ENCODE measurements around the gene SREBF1. TPM values are rescaled to one million over a fixed set of nuclear protein-coding genes. Genes with fewer than 3 reads are reported as not detected.

Gene SREBF1
- total RNA-seq, 1 experiment from 2014 or later: 65.4 TPM

DNA sequence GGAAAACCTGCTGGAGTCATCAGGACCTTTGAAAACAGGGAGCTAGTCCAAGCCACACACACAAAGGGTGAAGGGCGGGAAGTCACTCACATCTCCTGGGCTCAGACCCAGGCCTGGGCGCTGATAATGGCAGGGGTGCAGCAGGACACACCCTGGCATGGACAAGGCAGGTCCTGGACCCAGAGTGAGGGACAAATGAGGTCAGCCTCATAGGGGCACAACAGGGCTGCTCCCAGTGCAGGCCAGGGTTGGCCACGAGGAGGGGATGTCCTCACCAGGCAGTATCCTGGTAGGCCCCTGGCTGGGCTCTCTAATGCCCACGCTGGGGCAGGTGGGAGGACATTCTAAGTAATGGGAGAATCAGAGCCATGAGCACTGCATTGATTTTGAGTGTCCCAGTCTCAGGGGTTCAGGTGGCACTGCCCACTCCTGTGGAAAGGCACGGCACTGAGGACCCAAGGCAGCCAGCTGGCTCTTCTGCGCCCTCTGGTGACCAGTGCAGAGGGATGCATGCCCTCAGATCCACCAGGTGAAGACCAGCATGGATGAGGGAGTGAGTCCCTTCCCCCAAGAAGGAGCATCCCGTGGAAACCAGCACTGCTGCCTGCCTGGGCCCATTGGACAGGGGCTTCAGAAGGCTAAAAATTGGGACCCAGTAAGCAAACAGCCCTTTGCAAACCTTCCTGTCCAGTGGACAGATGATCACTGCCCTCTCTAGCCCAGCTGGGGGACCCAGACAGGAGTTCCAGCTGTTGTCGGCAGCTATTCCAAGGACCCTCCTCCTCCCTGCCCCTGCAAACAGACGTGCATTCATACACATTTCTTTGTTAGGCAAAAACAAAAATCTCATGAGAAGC, 23.4 kb upstream of the SREBF1 start:
- peak; percentile 48 for DNase-seq (ENCODE audit: low read depth)

DNA sequence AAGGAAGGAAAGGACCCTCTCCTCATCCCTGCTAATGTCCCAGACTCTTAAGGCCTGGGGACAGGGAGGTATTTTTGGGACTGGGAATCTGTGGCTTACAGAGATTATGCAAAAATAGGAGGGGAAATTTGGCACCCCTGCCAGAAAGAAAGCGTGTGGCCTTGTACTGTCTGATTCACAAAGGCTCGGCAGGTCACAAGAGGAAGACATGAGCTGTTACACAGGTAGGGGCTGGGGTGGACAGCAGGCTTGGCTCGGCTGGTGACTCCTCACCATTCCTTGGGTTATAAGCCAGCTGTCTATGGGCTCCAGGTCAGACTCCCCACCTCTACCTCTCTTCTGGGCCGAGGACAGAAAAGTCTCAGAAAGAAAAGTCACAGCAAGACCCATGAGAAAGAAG, 20.7 kb upstream of the SREBF1 start:
- DNase-seq (ENCODE audit: low read depth): no peak

DNA sequence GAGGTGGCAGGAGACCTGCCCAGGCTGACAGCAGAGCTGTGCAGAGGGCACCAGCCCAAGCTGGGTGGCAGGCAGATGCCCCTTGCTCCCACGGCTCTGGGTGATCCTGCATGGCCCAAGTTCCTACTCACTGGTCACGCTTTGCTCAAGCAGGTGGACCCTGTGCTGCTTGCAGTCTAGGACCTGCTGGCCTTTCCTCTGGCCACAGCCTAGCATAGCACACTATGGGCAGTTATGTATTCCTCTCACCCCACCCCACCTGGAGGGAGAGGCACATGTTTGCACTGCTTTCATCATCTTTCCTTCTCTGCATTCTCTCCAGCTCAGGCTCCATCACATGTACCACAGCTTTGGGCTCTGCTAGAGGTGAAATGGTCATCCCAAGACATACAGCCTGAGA, 19.6 kb upstream of the SREBF1 start:
- no peak for DNase-seq (ENCODE audit: low read depth)

GRCh38 chr17:17855976-17856375, 19.2 kb upstream of the SREBF1 start:
- DNase-seq (ENCODE audit: low read depth): no peak

DNA sequence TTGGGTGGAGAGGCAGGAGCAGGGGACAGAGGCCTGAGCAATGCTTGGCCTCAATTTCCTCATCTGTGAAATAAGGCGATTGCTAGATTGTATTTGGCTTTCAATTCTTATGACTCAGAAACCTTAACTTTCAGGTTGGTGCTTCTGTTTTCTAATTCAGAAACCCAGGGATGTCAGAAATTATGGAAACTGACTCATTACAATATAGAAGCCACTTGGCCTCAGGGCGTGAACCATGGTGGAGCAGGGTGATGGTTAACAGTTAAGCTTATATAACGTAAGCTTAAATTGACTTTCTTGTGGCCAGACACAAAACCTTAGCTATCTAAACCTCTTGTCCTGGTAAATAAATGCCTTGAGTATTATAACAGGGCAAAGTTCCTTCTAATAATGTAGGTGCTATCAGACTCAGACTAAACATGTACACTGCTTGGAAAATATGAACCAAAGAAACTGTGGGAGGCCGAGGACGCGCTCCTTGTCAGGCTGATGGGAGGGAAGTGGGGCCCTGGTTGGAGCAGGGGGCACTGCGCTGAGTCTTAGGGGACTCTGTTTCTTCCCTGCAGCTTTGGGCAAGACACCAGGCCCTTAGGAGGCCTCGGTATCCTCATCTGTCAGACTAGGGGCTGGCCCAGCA, 17.1 kb upstream of the SREBF1 start:
- DNase-seq (ENCODE audit: low read depth): no peak

GRCh38 chr17:17852930-17853329, 16.1 kb upstream of the SREBF1 start:
- DNase-seq (ENCODE audit: low read depth): no peak

- DNase-seq (ENCODE audit: low read depth): no peak
Observed at GRCh38 chr17:17851103-17852002, 14.6 kb upstream of the SREBF1 start.

- peak; percentile 59 for DNase-seq (ENCODE audit: low read depth)
Observed at GRCh38 chr17:17849845-17850373, 13.1 kb upstream of the SREBF1 start.

GRCh38 chr17:17849147-17849820, 12.5 kb upstream of the SREBF1 start:
- no peak for DNase-seq (ENCODE audit: low read depth)

- DNase-seq (ENCODE audit: low read depth): no peak
Observed at GRCh38 chr17:17848311-17849082, 11.7 kb upstream of the SREBF1 start.

DNA sequence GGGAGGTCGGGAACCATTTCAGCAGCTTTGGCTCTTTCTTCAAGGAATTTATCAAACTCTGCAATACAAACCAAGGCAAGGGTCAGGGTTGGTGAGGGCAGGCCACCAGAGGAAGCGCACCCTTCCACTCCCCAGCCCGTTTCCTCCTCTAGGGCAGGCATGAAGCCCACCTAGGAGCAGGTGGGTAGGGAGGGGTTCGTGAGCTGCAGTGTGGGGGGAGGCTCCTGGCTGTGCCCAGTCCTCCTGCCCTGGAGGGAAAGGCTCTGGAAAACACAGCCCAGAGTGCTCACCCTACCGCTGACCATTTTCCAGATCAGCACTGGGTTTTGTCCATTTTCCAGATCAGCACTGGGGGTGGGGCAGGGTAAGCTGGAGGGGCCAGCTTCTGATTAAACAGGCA, 10.9 kb upstream of the SREBF1 start:
- DNase-seq (ENCODE audit: low read depth): no peak

DNA sequence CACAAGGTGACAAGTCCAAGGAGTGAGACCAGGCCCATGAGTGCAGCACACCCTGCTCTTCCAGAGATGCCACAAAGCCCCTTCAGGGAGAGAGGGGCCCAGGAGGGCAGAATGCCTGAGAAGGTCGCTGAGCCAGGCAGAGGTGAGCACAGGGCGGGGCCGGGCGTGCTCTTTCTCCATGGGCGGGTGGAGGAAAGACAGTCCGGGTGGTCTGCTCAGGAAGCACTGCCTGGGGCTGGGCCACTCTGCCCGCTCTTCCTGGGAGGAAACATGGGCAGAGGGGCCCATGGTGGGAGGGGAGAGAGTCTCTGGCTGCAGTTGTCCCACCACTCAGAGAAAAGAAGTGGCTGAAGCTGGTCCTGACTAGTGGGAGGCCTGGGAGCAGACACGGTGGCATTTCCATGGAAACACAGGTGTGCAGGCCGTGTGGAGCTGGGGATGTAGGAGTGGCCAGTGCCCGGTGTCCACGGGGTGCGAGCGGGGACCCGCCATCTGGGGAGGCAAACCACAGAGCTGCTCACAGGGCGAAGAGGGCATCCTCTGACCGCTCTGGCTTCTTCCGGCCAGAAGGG, 10.4 kb upstream of the SREBF1 start:
- DNase-seq (ENCODE audit: low read depth): no peak

GRCh38 chr17:17846645-17847044, 9.9 kb upstream of the SREBF1 start:
- no peak for DNase-seq (ENCODE audit: low read depth)

GRCh38 chr17:17846003-17846402, 9.2 kb upstream of the SREBF1 start:
- no peak for DNase-seq (ENCODE audit: low read depth)

DNA sequence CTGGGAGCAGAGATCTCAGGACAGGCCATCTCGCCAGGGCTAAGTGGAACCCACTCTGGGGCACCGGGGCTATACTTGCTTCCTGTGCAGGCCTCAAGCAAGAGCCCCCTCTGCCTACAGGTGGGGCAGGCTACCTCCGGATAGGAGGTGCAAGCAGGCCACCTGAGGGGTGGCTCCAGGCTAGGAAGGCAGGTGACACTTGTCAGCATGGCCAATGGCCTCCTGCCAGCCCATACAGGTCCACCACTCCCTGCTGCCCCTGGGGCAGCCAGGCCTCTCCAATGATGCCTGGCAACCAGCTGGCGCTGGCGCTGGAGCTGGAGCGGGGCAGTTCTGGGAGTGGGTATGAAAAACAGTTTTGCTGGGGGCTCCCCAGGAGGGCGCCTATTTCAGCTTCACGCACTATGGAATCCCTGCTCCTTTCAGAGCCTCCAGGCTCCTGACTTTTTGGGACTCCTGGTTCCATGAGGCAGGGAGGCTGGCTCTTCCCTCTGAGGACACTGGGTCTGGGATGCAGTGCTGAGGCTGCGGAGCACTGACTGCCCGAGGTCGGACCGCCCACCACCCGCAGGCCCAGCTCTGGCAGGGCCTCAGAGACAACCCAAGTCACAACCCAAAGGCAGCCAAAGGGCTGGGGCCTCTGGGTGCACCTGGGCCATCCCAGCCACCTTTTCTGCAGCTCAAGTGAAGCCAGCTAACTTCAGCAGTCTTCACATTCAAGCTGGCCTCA, 8.4 kb upstream of the SREBF1 start:
- no peak for DNase-seq (ENCODE audit: low read depth)

DNA sequence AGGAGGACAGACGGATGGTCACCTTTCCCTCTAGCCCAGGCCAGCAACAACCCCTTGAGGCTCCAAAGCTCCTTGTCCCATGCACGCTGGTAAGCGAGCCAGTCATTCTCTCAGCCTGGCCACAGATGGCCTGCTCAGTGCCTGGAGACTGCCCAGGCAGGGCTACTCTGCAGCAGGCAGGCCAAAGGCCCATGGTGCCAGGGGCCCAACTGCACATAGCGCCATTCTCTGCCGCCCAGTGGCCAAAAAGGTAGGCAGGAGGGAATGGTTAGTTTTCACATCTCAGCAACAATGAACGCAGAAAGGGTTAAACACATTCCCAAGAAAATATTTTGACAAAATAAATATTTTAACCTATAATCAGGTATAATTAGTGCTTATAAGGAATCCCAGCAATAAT, 7.7 kb upstream of the SREBF1 start:
- no peak for DNase-seq (ENCODE audit: low read depth)

GRCh38 chr17:17844079-17844478, 7.3 kb upstream of the SREBF1 start:
- no peak for DNase-seq (ENCODE audit: low read depth)

DNA sequence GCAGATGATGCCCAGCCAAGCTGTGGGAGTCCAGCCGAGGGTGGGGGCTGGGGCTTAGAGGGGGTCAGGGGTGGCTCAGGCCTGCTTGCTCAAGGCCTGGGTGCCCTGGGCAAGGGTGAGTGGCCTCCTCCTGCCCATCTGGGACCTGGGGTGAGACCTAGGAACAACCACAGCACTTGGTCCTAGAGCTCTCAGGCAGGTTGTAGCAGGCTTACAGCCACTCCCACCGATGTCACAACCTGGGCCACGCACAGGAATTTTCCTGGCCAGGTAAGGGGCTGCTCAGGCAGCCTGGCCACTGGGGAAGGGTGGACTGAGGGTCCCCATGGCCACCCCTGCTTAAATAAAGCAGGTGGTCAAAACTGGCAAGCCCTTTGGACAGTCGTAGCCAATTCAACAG, 6.3 kb upstream of the SREBF1 start:
- no peak for DNase-seq (ENCODE audit: low read depth)

All from HT1080 (cell line).